ENCODE results near the gene KCNN3. TPM values are rescaled to one million over a fixed set of nuclear protein-coding genes. Genes with fewer than 3 reads are reported as not detected.

The KCNN3 gene
- total RNA-seq, 2 experiments from 2014 or later = 0.11 TPM; not detected in 1

DNA sequence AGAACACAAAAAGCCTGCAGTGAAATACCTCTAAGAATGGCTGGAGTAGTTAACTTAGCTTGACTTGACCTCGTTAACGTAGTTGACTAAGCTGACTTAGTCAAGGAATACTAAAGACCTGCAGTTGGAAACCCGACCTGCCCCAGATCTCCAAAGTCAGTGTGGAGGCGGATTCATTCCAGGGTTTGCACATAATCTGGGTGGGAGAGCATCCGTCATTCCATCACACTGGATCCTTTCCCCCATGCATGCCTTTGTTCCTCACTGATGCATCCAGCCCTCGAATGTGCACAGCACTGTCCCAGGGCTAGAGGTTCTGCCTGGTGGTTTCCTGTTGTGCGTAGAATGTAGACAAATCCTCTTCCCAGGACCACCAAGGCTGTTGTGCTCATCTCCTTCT, 76.4 kb downstream of the KCNN3 start:
- H3K27me3 Mint-ChIP-seq = no peaks in the 10 kb centered on the region
- no peak overlapping the region for H3K4me3 Mint-ChIP-seq
- intact Hi-C loops (cut with micrococcal nuclease) = loop anchor here (5.0 kb wide), 1 partner anchor 36 kb away; no protein-coding TSS in a partner anchor
- H3K27ac Mint-ChIP-seq = no peak overlapping the region
- no peak for DNase-seq
- no peaks in the 10 kb centered on the region for H3K9me3 Mint-ChIP-seq
- POLR2A ChIA-PET = interaction anchor here (0.7 to 1.4 kb wide), 2 partner anchors 8 to 13 kb away, joined by 3 to 6 read pairs; no protein-coding TSS in a partner anchor
- no peak for ATAC-seq
- peaks cover 29% of the 10 kb centered on the region for H3K4me1 Mint-ChIP-seq (ENCODE audit: low read depth)
- TF ChIP-seq, protein P1, sequence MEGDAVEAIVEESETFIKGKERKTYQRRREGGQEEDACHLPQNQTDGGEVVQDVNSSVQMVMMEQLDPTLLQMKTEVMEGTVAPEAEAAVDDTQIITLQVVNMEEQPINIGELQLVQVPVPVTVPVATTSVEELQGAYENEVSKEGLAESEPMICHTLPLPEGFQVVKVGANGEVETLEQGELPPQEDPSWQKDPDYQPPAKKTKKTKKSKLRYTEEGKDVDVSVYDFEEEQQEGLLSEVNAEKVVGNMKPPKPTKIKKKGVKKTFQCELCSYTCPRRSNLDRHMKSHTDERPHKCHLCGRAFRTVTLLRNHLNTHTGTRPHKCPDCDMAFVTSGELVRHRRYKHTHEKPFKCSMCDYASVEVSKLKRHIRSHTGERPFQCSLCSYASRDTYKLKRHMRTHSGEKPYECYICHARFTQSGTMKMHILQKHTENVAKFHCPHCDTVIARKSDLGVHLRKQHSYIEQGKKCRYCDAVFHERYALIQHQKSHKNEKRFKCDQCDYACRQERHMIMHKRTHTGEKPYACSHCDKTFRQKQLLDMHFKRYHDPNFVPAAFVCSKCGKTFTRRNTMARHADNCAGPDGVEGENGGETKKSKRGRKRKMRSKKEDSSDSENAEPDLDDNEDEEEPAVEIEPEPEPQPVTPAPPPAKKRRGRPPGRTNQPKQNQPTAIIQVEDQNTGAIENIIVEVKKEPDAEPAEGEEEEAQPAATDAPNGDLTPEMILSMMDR (IDR thresholded peaks at IDR 0.05) = no peak
- H3K36me3 Mint-ChIP-seq (ENCODE audit: low read depth) = no peaks in the 10 kb centered on the region
- CTCF ChIA-PET = interaction anchor here (1.0 to 1.7 kb wide), 3 partner anchors 25 to 124 kb away, joined by 3 to 5 read pairs (median 3); no protein-coding TSS in a partner anchor

DNA sequence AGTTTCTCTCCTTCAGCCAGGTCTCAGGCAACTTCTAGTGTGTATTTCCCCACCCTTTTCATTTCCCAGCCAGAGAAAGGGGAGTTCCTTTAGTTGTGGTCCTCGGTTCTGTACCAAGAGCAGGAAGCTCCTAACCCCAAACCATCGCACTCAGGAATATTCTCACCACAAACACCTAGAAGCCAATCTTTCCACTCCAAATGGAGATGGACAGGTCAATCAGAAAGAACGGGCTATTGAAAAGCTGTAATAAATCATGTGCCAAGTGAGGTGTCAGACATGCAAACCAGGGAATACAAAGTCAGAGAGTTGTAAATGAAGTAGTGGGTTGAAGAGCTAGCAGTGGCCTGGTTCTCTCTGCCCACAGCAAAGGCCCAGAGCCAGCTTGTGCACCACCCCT, 77.2 kb downstream of the KCNN3 start:
- DNase-seq = no peak
- TF ChIP-seq, protein P1 (IDR thresholded peaks at IDR 0.05) = no peak
- Mint-ChIP-seq H3K27me3 (no peaks in the 10 kb centered on the region), H3K27ac (no peak overlapping the region), H3K36me3 (ENCODE audit: low read depth) (no peaks in the 10 kb centered on the region), H3K4me1 (ENCODE audit: low read depth) (peaks cover 31% of the 10 kb centered on the region), H3K9me3 (no peaks in the 10 kb centered on the region), H3K4me3 (no peak overlapping the region)
- CTCF ChIA-PET = interaction anchor here (1.0 to 2.6 kb wide), 6 partner anchors 26 to 124 kb away, joined by 3 to 15 read pairs (median 4); no protein-coding TSS in a partner anchor
- intact Hi-C loops (cut with micrococcal nuclease) = loop anchor here (5.0 kb wide), 1 partner anchor 36 kb away; no protein-coding TSS in a partner anchor
- no peak for ATAC-seq
- POLR2A ChIA-PET = interaction anchor here (0.8 to 0.9 kb wide), 3 partner anchors 9 to 45 kb away, joined by 3 read pairs; no protein-coding TSS in a partner anchor

DNA sequence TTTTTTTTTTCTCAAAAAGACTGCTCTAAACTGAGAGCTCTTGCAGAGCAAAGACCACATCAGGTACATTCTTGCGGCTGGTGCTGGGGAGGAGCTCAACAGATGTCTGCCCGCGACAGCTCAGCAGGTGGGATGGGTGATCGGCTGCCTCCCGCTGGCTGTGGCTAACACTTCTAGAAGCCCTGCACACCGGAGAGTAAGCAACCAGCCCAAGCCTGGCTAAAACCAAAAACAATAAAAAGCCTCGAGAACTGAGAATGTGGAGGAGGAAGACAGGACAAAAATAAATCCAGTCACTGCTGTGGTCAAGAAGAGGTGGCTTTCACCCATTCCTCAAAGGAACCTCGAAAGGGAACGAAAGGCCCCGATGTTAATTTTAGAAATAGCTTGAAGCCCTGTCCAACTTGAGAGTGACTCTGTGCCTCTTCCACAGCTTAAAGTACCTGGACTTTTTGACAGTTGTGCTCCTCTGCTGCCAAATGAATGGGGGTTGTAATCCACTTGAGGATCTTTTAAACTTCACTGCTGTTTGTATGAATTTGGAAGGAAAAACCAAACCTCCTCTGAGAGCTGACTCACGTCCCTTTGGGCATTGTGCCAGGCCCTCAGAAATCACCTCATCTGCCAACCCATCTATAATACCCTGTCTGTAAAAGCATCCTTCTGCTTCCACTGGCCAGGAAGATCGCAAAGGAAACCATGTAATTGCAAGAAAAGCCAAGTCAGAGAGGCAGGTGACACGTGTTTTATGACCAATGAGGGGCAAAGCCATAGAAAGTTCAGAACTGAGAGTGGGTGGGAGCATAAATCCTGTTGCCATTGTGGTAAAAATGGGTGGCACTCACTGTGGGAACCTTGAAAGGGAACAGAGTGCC, 78.6 kb downstream of the KCNN3 start:
- peak overlapping the region; percentile 87 for H3K27ac Mint-ChIP-seq
- POLR2A ChIA-PET = interaction anchor here (0.8 to 1.3 kb wide), 9 partner anchors 8 to 452 kb away, joined by 3 to 5 read pairs (median 3); no protein-coding TSS in a partner anchor
- no peaks in the 10 kb centered on the region for H3K9me3 Mint-ChIP-seq
- DNase-seq (peak; percentile 95), ATAC-seq (peak; percentile 92)
- CTCF ChIA-PET = interaction anchor here (0.9 to 2.6 kb wide), 13 partner anchors 11 to 120 kb away, joined by 3 to 15 read pairs (median 3); no protein-coding TSS in a partner anchor
- H3K36me3 Mint-ChIP-seq (ENCODE audit: low read depth) = no peaks in the 10 kb centered on the region
- intact Hi-C loops (cut with micrococcal nuclease) = loop anchor here (5.0 kb wide), 1 partner anchor 34 kb away; no protein-coding TSS in a partner anchor
- H3K4me1 Mint-ChIP-seq (ENCODE audit: low read depth) = peaks cover 31% of the 10 kb centered on the region
- no peaks in the 10 kb centered on the region for H3K27me3 Mint-ChIP-seq
- H3K4me3 Mint-ChIP-seq = peak overlapping the region; percentile 57
- TF ChIP-seq, protein P1 (IDR thresholded peaks at IDR 0.05) = no peak

DNA sequence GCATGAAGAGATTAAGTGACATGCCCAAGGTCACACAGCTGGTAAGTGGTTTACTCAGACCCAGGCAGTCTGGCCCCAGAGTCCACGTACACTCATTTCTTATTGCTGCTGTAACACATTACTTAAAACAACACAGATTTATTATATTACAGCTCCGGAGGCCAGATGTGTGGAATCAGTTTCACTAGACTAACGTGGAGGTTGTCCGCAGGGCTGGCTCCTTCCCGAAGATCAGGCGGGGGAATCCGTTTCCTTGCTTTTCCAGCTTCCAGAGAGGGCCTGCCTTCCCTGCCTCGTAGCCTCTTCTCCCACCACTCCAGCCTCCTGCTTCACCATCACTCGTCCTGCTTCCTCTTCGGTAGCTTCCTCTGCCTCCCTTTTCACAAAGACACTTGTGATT, 81.2 kb downstream of the KCNN3 start:
- no peaks in the 10 kb centered on the region for H3K27me3 Mint-ChIP-seq
- no peaks in the 10 kb centered on the region for H3K36me3 Mint-ChIP-seq (ENCODE audit: low read depth)
- DNase-seq (no peak), ATAC-seq (no peak)
- intact Hi-C loops (cut with micrococcal nuclease) = no loop called here
- H3K4me3 Mint-ChIP-seq = no peak overlapping the region
- H3K27ac Mint-ChIP-seq = no peak overlapping the region
- CTCF ChIA-PET = interaction anchor here (1.0 to 1.3 kb wide), 3 partner anchors 28 to 229 kb away, joined by 3 read pairs; no protein-coding TSS in a partner anchor
- H3K9me3 Mint-ChIP-seq = no peaks in the 10 kb centered on the region
- peaks cover 54% of the 10 kb centered on the region for H3K4me1 Mint-ChIP-seq (ENCODE audit: low read depth)
- TF ChIP-seq, protein P1 (IDR thresholded peaks at IDR 0.05) = no peak
- POLR2A ChIA-PET = interaction anchor here (1.0 to 1.2 kb wide), 2 partner anchors 44 to 166 kb away, joined by 3 read pairs; partner anchors contain the start of gene PBXIP1

All from activated CD8-positive, alpha-beta T cell treated with anti-CD3 and anti-CD28 coated beads for 36 hours (primary cell).